ENCODE measurements around the gene TOR1AIP1. TPM values are rescaled to one million over a fixed set of nuclear protein-coding genes. Genes with fewer than 3 reads are reported as not detected.
A peak's percentile ranks its signal among the peaks of the same experiment; 100 is the strongest.
"Not testable (repeated sequence)": the region's sequence is repeated elsewhere in the genome, so short reads cannot be mapped to it uniquely, and the experiment has no call there.

The TOR1AIP1 gene, protein sequence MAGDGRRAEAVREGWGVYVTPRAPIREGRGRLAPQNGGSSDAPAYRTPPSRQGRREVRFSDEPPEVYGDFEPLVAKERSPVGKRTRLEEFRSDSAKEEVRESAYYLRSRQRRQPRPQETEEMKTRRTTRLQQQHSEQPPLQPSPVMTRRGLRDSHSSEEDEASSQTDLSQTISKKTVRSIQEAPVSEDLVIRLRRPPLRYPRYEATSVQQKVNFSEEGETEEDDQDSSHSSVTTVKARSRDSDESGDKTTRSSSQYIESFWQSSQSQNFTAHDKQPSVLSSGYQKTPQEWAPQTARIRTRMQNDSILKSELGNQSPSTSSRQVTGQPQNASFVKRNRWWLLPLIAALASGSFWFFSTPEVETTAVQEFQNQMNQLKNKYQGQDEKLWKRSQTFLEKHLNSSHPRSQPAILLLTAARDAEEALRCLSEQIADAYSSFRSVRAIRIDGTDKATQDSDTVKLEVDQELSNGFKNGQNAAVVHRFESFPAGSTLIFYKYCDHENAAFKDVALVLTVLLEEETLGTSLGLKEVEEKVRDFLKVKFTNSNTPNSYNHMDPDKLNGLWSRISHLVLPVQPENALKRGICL
- 36.4 and 48.3 TPM in 2 replicates for total RNA-seq

GRCh38 chr1:179882253-179883039 lies at the start of gene TOR1AIP1:
Gene TOR1AIP1 (plus strand): TSS chr1:179882285. CDS start chr1:179882503, 218 bp downstream.
- DNase-seq: peak; percentile 99

DNA sequence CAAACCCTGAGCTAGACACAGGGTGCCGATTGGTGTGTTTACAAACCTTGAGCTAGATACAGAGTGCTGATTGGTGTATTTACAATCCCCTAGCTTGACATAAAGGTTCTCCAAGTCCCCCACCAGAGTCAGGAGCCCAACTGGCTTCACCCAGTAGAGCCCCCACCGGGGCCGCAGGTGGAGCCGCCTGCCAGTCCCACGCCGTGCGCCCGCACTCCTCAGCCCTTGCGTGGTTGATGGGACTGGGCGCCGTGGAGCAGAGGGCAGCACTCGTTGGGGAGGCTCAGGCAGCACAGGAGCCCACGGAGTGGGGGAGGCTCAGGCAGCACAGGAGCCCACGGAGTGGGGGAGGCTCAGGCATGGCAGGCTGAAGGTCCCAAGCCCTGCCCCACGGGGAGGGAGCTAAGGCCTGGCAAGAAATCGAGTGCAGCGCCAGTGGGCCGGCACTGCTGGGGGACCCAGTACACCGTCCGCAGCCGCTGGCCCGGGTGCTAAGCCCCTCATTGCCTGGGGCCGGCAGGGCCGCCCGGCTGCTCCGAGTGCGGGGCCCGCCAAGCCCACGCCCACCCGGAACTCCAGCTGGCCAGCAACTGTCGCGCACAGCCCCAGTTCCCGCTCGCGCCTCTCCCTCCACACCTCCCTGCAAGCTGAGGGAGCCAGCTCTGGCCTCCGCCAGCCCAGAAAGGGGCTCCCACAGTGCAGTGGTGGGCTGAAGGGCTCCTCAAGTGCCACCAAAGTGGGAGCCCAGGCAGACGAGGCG lies 45.2 kb upstream of the TOR1AIP1 start:
- not testable (repeated sequence) for DNase-seq

- DNase-seq: peak; percentile 41
Observed at GRCh38 chr1:179840107-179840506, 42.0 kb upstream of the TOR1AIP1 start.

- DNase-seq: no peak
Observed at GRCh38 chr1:179848233-179848632, 33.9 kb upstream of the TOR1AIP1 start.

GRCh38 chr1:179853102-179853501 lies 29.0 kb upstream of the TOR1AIP1 start:
- DNase-seq: no peak

- DNase-seq: not testable (repeated sequence)
Observed at GRCh38 chr1:179855831-179856230, 26.3 kb upstream of the TOR1AIP1 start.

GRCh38 chr1:179856296-179856695 lies 25.8 kb upstream of the TOR1AIP1 start:
- DNase-seq: no peak

DNA sequence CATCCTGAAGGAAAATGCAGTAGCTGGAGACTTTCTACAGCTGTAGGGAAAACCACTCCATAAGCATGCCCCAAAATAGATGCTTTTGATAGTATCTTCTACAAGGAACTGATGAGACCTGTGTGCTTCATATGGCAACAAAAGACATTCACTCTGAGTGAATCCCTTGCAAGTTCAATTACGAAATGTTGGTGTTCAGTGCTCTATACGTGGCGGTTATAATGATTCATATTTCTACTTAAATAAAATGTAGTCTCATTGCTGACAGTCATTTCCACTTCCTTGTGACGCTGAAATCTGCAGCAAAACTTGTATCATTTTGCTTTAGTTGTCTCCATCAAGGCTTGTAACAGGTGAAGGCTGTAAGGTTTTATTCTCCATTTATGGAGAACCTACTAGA lies 25.1 kb upstream of the TOR1AIP1 start:
- no peak for DNase-seq

GRCh38 chr1:179860652-179861051 lies 21.4 kb upstream of the TOR1AIP1 start:
- DNase-seq: no peak

GRCh38 chr1:179865377-179865776 lies 16.7 kb upstream of the TOR1AIP1 start:
- no peak for DNase-seq

GRCh38 chr1:179866616-179867015 lies 15.5 kb upstream of the TOR1AIP1 start:
- DNase-seq: no peak

GRCh38 chr1:179867493-179868330 lies 14.4 kb upstream of the TOR1AIP1 start:
- DNase-seq: peak; percentile 75

GRCh38 chr1:179870870-179871269 lies 11.2 kb upstream of the TOR1AIP1 start:
- DNase-seq: no peak

DNA sequence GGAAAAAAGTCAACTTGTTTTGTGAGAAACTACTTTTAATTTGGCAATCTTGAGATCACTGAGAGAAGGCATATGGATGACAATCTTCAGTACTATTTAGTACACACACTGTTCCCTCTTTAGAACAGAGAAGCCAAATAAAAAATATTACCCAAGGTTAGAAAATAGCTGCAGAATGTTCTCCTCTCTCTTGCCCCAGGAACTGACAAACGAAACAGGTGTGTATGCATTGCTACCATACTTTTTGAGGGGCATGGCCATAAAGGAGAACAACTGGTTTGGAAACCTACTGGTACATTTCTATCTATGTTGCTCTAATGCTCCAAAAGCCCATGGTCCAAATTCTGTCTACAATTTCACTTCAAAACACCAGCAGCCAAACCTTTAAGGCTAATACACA lies 10.1 kb upstream of the TOR1AIP1 start:
- no peak for DNase-seq

GRCh38 chr1:179872558-179872957 lies 9.5 kb upstream of the TOR1AIP1 start:
- DNase-seq: no peak

DNA sequence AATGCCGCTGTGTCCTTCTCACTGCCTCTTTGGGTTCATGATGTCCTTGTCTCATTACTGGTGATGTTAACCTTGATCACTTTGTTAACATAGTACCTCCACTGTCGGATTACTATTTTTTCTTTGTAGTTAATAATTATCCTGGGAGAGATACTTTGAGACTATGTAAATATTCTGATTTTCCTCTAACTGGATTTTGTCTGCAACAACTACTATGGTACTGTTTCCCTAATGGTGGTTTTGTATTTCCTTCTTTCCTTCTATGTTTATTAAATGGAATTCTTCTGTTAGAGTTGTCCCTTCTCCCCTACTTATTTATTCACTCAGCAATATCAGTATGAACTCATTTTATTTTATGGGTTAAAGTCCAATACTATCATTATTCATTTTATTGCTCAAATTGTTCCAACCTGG lies 8.6 kb upstream of the TOR1AIP1 start:
- DNase-seq: no peak

DNA sequence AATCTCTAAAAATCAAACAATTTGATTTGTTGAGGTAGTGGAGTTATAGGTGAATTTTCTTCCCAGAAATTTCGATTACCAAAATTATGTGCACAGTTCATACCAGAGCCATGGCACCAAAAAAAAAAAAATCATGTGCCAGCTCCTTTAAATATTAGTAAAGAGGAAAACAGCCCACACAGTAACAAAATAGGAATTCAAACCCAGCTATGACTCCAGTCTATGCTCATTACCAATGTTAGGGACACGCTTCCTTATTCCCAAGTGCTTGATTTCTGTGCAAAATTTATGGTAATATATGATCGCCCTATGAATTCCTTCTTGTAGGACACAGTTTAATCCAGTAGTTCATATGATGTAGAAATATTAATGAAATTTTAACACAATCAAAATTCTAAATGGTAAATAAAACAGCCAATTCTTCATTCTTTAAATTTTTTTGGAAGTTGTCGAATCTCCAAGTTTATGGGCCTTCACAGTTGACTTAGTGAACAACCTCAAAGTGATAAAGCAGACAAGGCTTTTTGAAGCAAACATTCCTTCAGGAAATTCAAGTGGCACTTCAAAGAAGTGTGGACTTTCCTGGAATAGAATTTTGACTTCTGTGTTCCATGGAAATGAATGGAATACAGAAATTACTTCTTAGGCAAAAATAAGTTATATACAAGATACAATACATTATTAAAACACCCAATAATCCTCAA lies 6.3 kb upstream of the TOR1AIP1 start:
- no peak for DNase-seq

DNA sequence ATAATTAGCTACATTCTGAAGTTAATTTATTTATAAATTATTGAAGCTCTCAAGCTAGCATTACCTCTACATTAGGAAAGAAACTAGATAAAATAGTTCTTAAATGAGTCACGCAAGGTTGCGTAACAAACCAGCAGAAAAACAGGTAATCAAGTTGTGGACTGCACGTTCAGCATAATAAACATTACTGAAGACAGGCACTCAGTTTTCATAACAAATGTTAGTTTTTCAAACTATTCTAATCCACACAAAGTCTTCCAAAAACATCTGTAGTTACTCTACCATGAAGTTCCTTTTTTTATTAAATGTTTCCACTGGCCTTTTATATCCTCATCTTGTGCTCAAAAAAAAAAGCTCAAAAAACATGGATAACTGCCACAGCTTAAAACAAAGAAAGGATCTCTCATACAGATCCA lies 5.8 kb upstream of the TOR1AIP1 start:
- peak; percentile 70 for DNase-seq

- peak; percentile 88 for DNase-seq
Observed at GRCh38 chr1:179877586-179878265, 4.4 kb upstream of the TOR1AIP1 start, which contains the start of gene TOR1AIP2. Gene TOR1AIP2 (minus strand): TSS chr1:179877803. CDS start chr1:179852665, 25,138 bp downstream.

- no peak for DNase-seq
Observed at GRCh38 chr1:179879797-179880196, 2.3 kb upstream of the TOR1AIP1 start.

Data from dermis blood vessel endothelial cell (primary cell).